ENCODE data around the gene GSTO1.
A peak's percentile ranks its signal among the peaks of the same experiment; 100 is the strongest.

Gene GSTO1

DNA sequence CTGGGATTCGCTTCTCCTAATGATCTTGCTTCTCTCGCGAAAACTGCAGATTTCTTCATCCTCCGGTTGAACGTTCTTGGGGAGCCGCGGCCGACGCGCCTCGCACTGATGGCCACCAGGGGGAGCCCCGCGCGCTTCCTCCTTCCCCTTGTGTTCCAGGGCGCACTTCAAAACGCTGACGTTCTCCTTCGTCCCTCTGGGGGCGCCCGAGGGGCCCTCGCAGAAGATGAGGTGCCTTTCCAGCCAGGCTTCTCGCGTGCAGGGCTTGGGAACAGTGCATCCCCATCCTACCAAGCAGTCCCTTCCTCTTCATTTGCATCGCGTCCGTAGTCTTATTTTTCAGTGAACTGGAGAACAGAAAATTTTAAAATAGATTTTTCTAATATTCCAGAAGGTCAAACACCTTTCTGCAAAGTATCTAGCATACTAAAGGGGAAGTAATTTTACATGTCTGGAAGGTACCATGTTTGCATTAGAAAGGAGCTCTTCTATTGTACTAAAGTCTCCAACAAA, 36.8 kb downstream of the GSTO1 start:
- peak; percentile 79 to 89 for DNase-seq
- Histone ChIP-seq H2BK12ac (ENCODE audit: low read length) (no peak overlapping the region), H3K4ac (ENCODE audit: low read depth, low read length) (no peak overlapping the region), H3K36me3 (ENCODE audit: control insufficient read depth in 1 of 2, insufficient read depth in 2 of 2, low read length in 2 of 2) (no peaks in the 10 kb centered on the region), H3K14ac (ENCODE audit: low read length) (no peak overlapping the region), H4K8ac (ENCODE audit: low read depth, low read length) (no peak overlapping the region), H2AFZ (ENCODE audit: insufficient read depth, low read length, poor library complexity) (no peak overlapping the region), H3K4me2 (ENCODE audit: low read length) (peak overlapping the region; percentile 18), H3K18ac (ENCODE audit: low read length) (no peak overlapping the region), H2BK120ac (ENCODE audit: insufficient read depth, low read length, poor library complexity) (no peak overlapping the region), H2BK5ac (ENCODE audit: low read depth, low read length, poor library complexity) (no peak overlapping the region), H2AK5ac (ENCODE audit: low read length) (no peak overlapping the region), H4K12ac (ENCODE audit: low read depth, low read length) (no peak overlapping the region), H3K9ac (ENCODE audit: low read length) (no peak overlapping the region), H3K79me2 (ENCODE audit: control insufficient read depth, insufficient read depth, low read length, poor library complexity) (no peaks in the 10 kb centered on the region), H3K23ac (ENCODE audit: low read length) (no peak overlapping the region), H4K91ac (ENCODE audit: low read depth, low read length) (no peak overlapping the region), H3K79me1 (ENCODE audit: low read length) (no peaks in the 10 kb centered on the region), H3K27ac (ENCODE audit: low read depth, low read length) (no peak overlapping the region), H3K4me1 (ENCODE audit: control insufficient read depth in 1 of 2, insufficient read depth in 2 of 2, low read length in 2 of 2) (no peaks in the 10 kb centered on the region), H3K4me3 (ENCODE audit: low read depth, low read length) (no peak overlapping the region), H3K9me3 (ENCODE audit: insufficient read depth, low read depth, low read length) (no peaks in the 10 kb centered on the region), H3K27me3 (ENCODE audit: insufficient read depth, low read length) (no peaks in the 10 kb centered on the region)
- no CpG with 5 or more reads among the region's 26 CpGs for WGBS (ENCODE audit: extremely low coverage, insufficient coverage, insufficient read length)

DNA sequence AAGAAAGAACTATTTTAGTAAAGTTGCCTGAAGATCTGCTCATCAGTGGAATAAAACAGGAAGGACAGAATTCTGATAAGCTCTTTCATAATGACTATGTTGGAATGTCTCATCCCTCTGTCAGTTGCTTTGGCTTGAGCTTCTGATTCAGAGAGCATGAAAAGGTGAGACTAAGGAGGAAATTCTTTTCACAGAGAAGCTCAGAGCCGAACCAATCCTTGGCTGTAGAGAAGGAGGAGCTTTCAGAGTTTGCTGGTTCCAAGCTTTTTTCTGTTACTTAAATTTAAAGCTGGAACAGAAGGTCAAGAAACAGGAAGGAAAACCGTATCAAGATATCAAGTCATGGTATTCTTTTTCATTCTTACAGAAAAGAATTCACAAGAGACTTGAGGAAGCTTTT, 38.3 kb downstream of the GSTO1 start:
- H4K91ac ChIP-seq (ENCODE audit: low read depth, low read length), result no peak overlapping the region
- no peaks in the 10 kb centered on the region for H3K9me3 ChIP-seq (ENCODE audit: insufficient read depth, low read depth, low read length)
- peaks cover 1 to 5% of the 10 kb centered on the region in 2 experiments for H3K4me1 ChIP-seq (ENCODE audit: control insufficient read depth in 1 of 2, insufficient read depth in 2 of 2, low read length in 2 of 2)
- H3K4ac ChIP-seq (ENCODE audit: low read depth, low read length), result no peak overlapping the region
- no peak overlapping the region for H2AK5ac ChIP-seq (ENCODE audit: low read length)
- no CpG with 5 or more reads among the region's 2 CpGs for whole genome bisulfite sequencing (ENCODE audit: extremely low coverage, insufficient coverage, insufficient read length)
- no peak overlapping the region for H3K9ac ChIP-seq (ENCODE audit: low read length)
- no peak overlapping the region for H2BK120ac ChIP-seq (ENCODE audit: insufficient read depth, low read length, poor library complexity)
- peak in 1 of 2 donors; percentile 71 for DNase-seq
- H3K4me2 ChIP-seq (ENCODE audit: low read length), result no peak overlapping the region
- no peak overlapping the region for H3K4me3 ChIP-seq (ENCODE audit: low read depth, low read length)
- H3K18ac ChIP-seq (ENCODE audit: low read length), result no peak overlapping the region
- no peak overlapping the region for H4K8ac ChIP-seq (ENCODE audit: low read depth, low read length)
- no peaks in the 10 kb centered on the region for H3K79me2 ChIP-seq (ENCODE audit: control insufficient read depth, insufficient read depth, low read length, poor library complexity)
- no peak overlapping the region for H4K12ac ChIP-seq (ENCODE audit: low read depth, low read length)
- no peak overlapping the region for H2AFZ ChIP-seq (ENCODE audit: insufficient read depth, low read length, poor library complexity)
- no peak overlapping the region for H2BK12ac ChIP-seq (ENCODE audit: low read length)
- no peak overlapping the region for H2BK5ac ChIP-seq (ENCODE audit: low read depth, low read length, poor library complexity)
- H3K23ac ChIP-seq (ENCODE audit: low read length), result no peak overlapping the region
- no peaks in the 10 kb centered on the region for H3K36me3 ChIP-seq (ENCODE audit: control insufficient read depth in 1 of 2, insufficient read depth in 2 of 2, low read length in 2 of 2)
- H3K14ac ChIP-seq (ENCODE audit: low read length), result no peak overlapping the region
- no peak overlapping the region for H3K27ac ChIP-seq (ENCODE audit: low read depth, low read length)
- no peaks in the 10 kb centered on the region for H3K79me1 ChIP-seq (ENCODE audit: low read length)
- H3K27me3 ChIP-seq (ENCODE audit: insufficient read depth, low read length), result no peaks in the 10 kb centered on the region

DNA sequence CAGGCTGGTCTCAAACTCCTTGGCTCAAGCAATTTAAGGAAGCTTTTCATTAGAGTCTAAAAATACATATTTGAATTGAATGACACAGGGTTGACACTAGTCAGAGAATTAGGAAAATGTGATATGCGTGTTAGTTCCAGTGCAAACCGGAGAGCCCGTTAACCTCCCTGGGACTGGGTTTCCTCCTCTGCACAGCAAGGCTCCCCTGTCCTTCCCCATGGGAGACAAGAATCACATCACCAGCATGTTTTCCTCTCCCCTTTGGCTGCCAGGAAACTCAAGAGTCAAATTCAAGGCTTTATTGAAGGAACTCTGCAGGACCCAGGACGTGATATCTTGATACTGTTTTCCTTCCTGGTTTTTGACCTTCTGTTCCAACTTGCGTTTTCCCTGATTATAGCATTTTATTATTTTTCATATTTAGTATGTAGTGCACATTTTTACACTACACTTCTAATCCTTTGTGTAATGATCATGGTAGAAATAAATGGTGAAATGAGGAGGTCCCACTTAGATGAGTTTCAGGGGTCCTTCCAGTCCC, 39.2 kb downstream of the GSTO1 start:
- Histone ChIP-seq H3K4me3 (ENCODE audit: low read depth, low read length) (no peak overlapping the region), H3K79me2 (ENCODE audit: control insufficient read depth, insufficient read depth, low read length, poor library complexity) (no peaks in the 10 kb centered on the region), H3K27ac (ENCODE audit: low read depth, low read length) (no peak overlapping the region), H3K9ac (ENCODE audit: low read length) (no peak overlapping the region), H3K14ac (ENCODE audit: low read length) (no peak overlapping the region), H3K4ac (ENCODE audit: low read depth, low read length) (no peak overlapping the region), H3K79me1 (ENCODE audit: low read length) (no peaks in the 10 kb centered on the region), H4K91ac (ENCODE audit: low read depth, low read length) (no peak overlapping the region), H3K27me3 (ENCODE audit: insufficient read depth, low read length) (no peaks in the 10 kb centered on the region), H4K8ac (ENCODE audit: low read depth, low read length) (no peak overlapping the region), H3K9me3 (ENCODE audit: insufficient read depth, low read depth, low read length) (no peaks in the 10 kb centered on the region), H2BK120ac (ENCODE audit: insufficient read depth, low read length, poor library complexity) (no peak overlapping the region), H4K12ac (ENCODE audit: low read depth, low read length) (no peak overlapping the region), H2AK5ac (ENCODE audit: low read length) (no peak overlapping the region), H2BK5ac (ENCODE audit: low read depth, low read length, poor library complexity) (no peak overlapping the region), H3K4me2 (ENCODE audit: low read length) (no peak overlapping the region), H2AFZ (ENCODE audit: insufficient read depth, low read length, poor library complexity) (no peak overlapping the region), H3K18ac (ENCODE audit: low read length) (no peak overlapping the region), H3K4me1 (ENCODE audit: control insufficient read depth in 1 of 2, insufficient read depth in 2 of 2, low read length in 2 of 2) (peaks cover 1 to 5% of the 10 kb centered on the region in 2 experiments), H3K36me3 (ENCODE audit: control insufficient read depth in 1 of 2, insufficient read depth in 2 of 2, low read length in 2 of 2) (no peaks in the 10 kb centered on the region), H2BK12ac (ENCODE audit: low read length) (no peak overlapping the region), H3K23ac (ENCODE audit: low read length) (no peak overlapping the region)
- DNase-seq, result no peak
- no CpG with 5 or more reads among the region's 5 CpGs for WGBS (ENCODE audit: extremely low coverage, insufficient coverage, insufficient read length)

DNA sequence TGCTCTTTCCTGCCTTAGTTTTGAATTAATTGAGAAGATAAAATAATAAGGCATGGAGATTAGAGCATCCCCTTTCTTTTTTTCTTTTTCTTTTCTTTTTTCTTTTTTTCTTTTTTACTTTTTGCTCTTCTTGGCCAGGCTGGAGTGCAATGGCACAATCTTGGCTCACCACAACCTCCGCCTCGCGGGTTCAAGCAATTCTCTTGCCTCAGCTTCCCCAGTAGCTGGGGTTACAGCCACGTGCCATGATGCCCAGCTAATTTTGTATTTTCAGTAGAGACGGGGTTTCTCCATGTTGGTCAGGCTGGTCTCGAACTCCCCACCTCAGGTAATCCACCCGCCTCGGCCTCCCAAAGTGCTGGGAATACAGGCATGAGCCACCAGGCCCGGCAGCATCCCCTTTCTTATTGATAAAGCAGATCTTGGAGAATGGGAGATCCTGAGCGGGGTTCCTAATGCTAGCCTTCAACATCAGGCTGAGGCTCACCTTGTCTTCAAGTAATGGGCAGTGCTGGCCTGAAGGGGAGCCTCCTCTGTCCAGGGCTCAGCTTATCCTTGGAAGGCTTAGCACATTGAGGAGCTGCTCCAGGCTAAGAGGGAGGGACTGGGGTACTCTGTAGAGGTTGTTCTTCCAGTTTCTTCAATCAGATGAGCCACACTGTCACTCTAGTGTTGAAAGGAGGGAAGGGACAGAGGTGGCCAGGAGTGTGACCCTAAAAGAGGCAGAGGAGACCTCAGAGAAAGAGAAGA, 42.2 kb downstream of the GSTO1 start:
- H3K18ac ChIP-seq (ENCODE audit: low read length), result no peak overlapping the region
- H3K4me3 ChIP-seq (ENCODE audit: low read depth, low read length), result no peak overlapping the region
- H3K79me1 ChIP-seq (ENCODE audit: low read length), result no peaks in the 10 kb centered on the region
- H3K14ac ChIP-seq (ENCODE audit: low read length), result no peak overlapping the region
- no peak overlapping the region for H3K4ac ChIP-seq (ENCODE audit: low read depth, low read length)
- H3K23ac ChIP-seq (ENCODE audit: low read length), result no peak overlapping the region
- H3K9ac ChIP-seq (ENCODE audit: low read length), result no peak overlapping the region
- no peak overlapping the region for H3K4me2 ChIP-seq (ENCODE audit: low read length)
- no CpG with 5 or more reads among the region's 10 CpGs for WGBS (ENCODE audit: extremely low coverage, insufficient coverage, insufficient read length)
- no peak overlapping the region for H2BK120ac ChIP-seq (ENCODE audit: insufficient read depth, low read length, poor library complexity)
- no peak overlapping the region for H2AK5ac ChIP-seq (ENCODE audit: low read length)
- no peak overlapping the region for H4K8ac ChIP-seq (ENCODE audit: low read depth, low read length)
- H4K91ac ChIP-seq (ENCODE audit: low read depth, low read length), result no peak overlapping the region
- H3K36me3 ChIP-seq (ENCODE audit: control insufficient read depth in 1 of 2, insufficient read depth in 2 of 2, low read length in 2 of 2), result no peaks in the 10 kb centered on the region
- H2BK12ac ChIP-seq (ENCODE audit: low read length), result no peak overlapping the region
- peaks cover 1 to 5% of the 10 kb centered on the region in 2 experiments for H3K4me1 ChIP-seq (ENCODE audit: control insufficient read depth in 1 of 2, insufficient read depth in 2 of 2, low read length in 2 of 2)
- H4K12ac ChIP-seq (ENCODE audit: low read depth, low read length), result no peak overlapping the region
- DNase-seq, result no peak
- no peak overlapping the region for H3K27ac ChIP-seq (ENCODE audit: low read depth, low read length)
- H3K9me3 ChIP-seq (ENCODE audit: insufficient read depth, low read depth, low read length), result no peaks in the 10 kb centered on the region
- H3K27me3 ChIP-seq (ENCODE audit: insufficient read depth, low read length), result no peaks in the 10 kb centered on the region
- no peak overlapping the region for H2BK5ac ChIP-seq (ENCODE audit: low read depth, low read length, poor library complexity)
- H2AFZ ChIP-seq (ENCODE audit: insufficient read depth, low read length, poor library complexity), result no peak overlapping the region
- no peaks in the 10 kb centered on the region for H3K79me2 ChIP-seq (ENCODE audit: control insufficient read depth, insufficient read depth, low read length, poor library complexity)
